ENCODE data around the gene PCDHAC2. TPM values are rescaled to one million over a fixed set of nuclear protein-coding genes. Genes with fewer than 3 reads are reported as not detected.

The PCDHAC2 gene
- polyA plus RNA-seq, 2 of the 4 experiments (the other 2 are of a cell fraction) = 1.2 to 5.3 TPM

- no peak overlapping the region for H3K4me3 ChIP-seq
- ChIA-PET POLR2A (no interaction called here), CTCF (interaction anchor here (0.7 to 2.8 kb wide), 4 partner anchors 8 to 123 kb away, joined by 3 to 11 read pairs (median 6); no protein-coding TSS in a partner anchor)
- DNase-seq (ENCODE audit: low read depth in 1 of 2, low spot score in 1 of 2) (no peak), FAIRE-seq (no peak), ATAC-seq (no peak)
- TF ChIP-seq BCL3 (IDR thresholded peaks at IDR 0.05) (no peak), ZNF302 (CRISPR knock-in tag; IDR thresholded peaks at IDR 0.05) (no peak), CHD4 (IDR thresholded peaks at IDR 0.05; ENCODE audit: borderline replicate concordance) (no peak), MYC (IDR thresholded peaks at IDR 0.05; ENCODE audit: borderline replicate concordance, low read length) (no peak), ATOH8 (CRISPR knock-in tag; IDR thresholded peaks at IDR 0.05; ENCODE audit: low read depth) (no peak), ELK1 (IDR thresholded peaks at IDR 0.05; ENCODE audit: low read depth, low read length) (no peak), RFX5 (IDR thresholded peaks at IDR 0.05) (no peak), REST (IDR thresholded peaks at IDR 0.05) (no peak), CTCF (IDR thresholded peaks at IDR 0.05) (no peak), HOXA7 (CRISPR knock-in tag; IDR thresholded peaks at IDR 0.05) (no peak), EHF (CRISPR knock-in tag; IDR thresholded peaks at IDR 0.05) (no peak), ZC3H11A (IDR thresholded peaks at IDR 0.05) (no peak), RNF2 (IDR thresholded peaks at IDR 0.05; ENCODE audit: borderline replicate concordance, low read depth) (no peak), HOXB13 (CRISPR knock-in tag; IDR thresholded peaks at IDR 0.05; ENCODE audit: low read depth) (no peak), PBX3 (IDR thresholded peaks at IDR 0.05) (no peak), NR3C1 (IDR thresholded peaks at IDR 0.05) (no peak), POLR2A (IDR thresholded peaks at IDR 0.05; ENCODE audit: low read length) (no peak), HEYL (CRISPR knock-in tag; IDR thresholded peaks at IDR 0.05) (no peak), ESRRA (IDR thresholded peaks at IDR 0.05; ENCODE audit: borderline replicate concordance, low read length) (no peak), EHMT2 (IDR thresholded peaks at IDR 0.05; ENCODE audit: low read depth) (no peak)
- no peaks in the 10 kb centered on the region for H3K9me3 ChIP-seq
- WGBS (ENCODE audit: missing lambda C conversion rate) = 79% methylated on average over 2 of the region's 2 CpGs
- no peak overlapping the region for H3K27ac ChIP-seq
- H3K4me2 ChIP-seq = no peak overlapping the region
- H3K4me1 ChIP-seq = peaks cover 42% of the 10 kb centered on the region
These were observed 32.7 kb downstream of the PCDHAC2 start for GRCh38 chr5:140998921-140999410.

Measured in A549 (cell line).